Measurements from ENCODE around the gene RAB35.

The RAB35 gene

GRCh38 chr12:120137833-120138232 is 21.3 kb upstream of the RAB35 start:
- no peak for TF ChIP-seq CTCF (IDR thresholded peaks at IDR 0.05; ENCODE audit: low read depth, low read length)
- DNase-seq, result no peak
- H3K9me3 ChIP-seq, result no peaks in the 10 kb centered on the region
- no peaks in the 10 kb centered on the region for H3K27me3 ChIP-seq
- no peaks in the 10 kb centered on the region for H3K4me1 ChIP-seq
- H3K4me3 ChIP-seq (ENCODE audit: low read depth, low read length), result no peak overlapping the region
- H3K36me3 ChIP-seq, result peaks cover 97% of the 10 kb centered on the region

GRCh38 chr12:120136093-120136770 is 19.7 kb upstream of the RAB35 start:
- peaks cover 96% of the 10 kb centered on the region for H3K36me3 ChIP-seq

GRCh38 chr12:120134307-120134980 is 17.9 kb upstream of the RAB35 start:
- H3K4me3 ChIP-seq (ENCODE audit: low read depth, low read length), result no peak overlapping the region
- H3K9me3 ChIP-seq, result no peaks in the 10 kb centered on the region
- no peaks in the 10 kb centered on the region for H3K4me1 ChIP-seq
- H3K36me3 ChIP-seq, result peaks cover 97% of the 10 kb centered on the region
- TF ChIP-seq CTCF (IDR thresholded peaks at IDR 0.05; ENCODE audit: low read depth, low read length), result no peak
- no peaks in the 10 kb centered on the region for H3K27me3 ChIP-seq
- no peak for DNase-seq

More at GRCh38 chr12:120136093-120136770, 19.7 kb upstream of the RAB35 start:
- H3K27me3 ChIP-seq, result no peaks in the 10 kb centered on the region
- no peak overlapping the region for H3K4me3 ChIP-seq (ENCODE audit: low read depth, low read length)
- DNase-seq, result no peak
- no peaks in the 10 kb centered on the region for H3K9me3 ChIP-seq
- no peak for TF ChIP-seq CTCF (IDR thresholded peaks at IDR 0.05; ENCODE audit: low read depth, low read length)
- H3K4me1 ChIP-seq, result no peaks in the 10 kb centered on the region

GRCh38 chr12:120132863-120133385 is 16.4 kb upstream of the RAB35 start:
- no peak for DNase-seq
- H3K9me3 ChIP-seq, result no peaks in the 10 kb centered on the region
- TF ChIP-seq CTCF (IDR thresholded peaks at IDR 0.05; ENCODE audit: low read depth, low read length), result no peak
- H3K27me3 ChIP-seq, result no peaks in the 10 kb centered on the region
- H3K4me3 ChIP-seq (ENCODE audit: low read depth, low read length), result no peak overlapping the region
- H3K36me3 ChIP-seq, result peaks cover 99% of the 10 kb centered on the region
- H3K4me1 ChIP-seq, result no peaks in the 10 kb centered on the region

GRCh38 chr12:120132054-120132836 is 15.7 kb upstream of the RAB35 start:
- no peak for TF ChIP-seq CTCF (IDR thresholded peaks at IDR 0.05; ENCODE audit: low read depth, low read length)
- Histone ChIP-seq H3K9me3 (no peaks in the 10 kb centered on the region), H3K4me1 (no peaks in the 10 kb centered on the region), H3K27me3 (no peaks in the 10 kb centered on the region), H3K36me3 (peaks cover 99% of the 10 kb centered on the region), H3K4me3 (ENCODE audit: low read depth, low read length) (no peak overlapping the region)
- no peak for DNase-seq

All from BE2C (cell line).